Peyer's patch (tissue), 4 donors: Measurements from ENCODE around the gene PRR22.

Experiments
- CTCF ChIP-seq, 6 experiments: fragments of 450-650 bp in 4 of 6; fragments of 200-600 bp in 2 of 6; sonication (generic) in 1 of 6; IDR thresholded peaks; one replicate each; pipeline ENCODE4 v1.5.1; 2017 to 2019; ENCODE audit warnings: antibody characterized with exemption in 6 of 6, mild to moderate bottlenecking in 3 of 6, moderate library complexity in 1 of 6
- POLR2A ChIP-seq, 2 donors: fragments of 450-650 bp; IDR thresholded peaks; one replicate each; pipeline ENCODE4 v1.5.1; 2017; ENCODE audit warnings: antibody characterized with exemption in 2 of 2, mild to moderate bottlenecking in 2 of 2, moderate library complexity in 2 of 2

GRCh38 chr19:5765220-5765619 lies 19.3 kb downstream of the PRR22 start:
- TF ChIP-seq CTCF (IDR thresholded peaks at IDR 0.05) (no peak), POLR2A (IDR thresholded peaks at IDR 0.05) (no peak)
